HG02943 (cell line): Measurements from ENCODE around the gene GDI2.
"Not testable (repeated sequence)": the region's sequence is repeated elsewhere in the genome, so short reads cannot be mapped to it uniquely, and the experiment has no call there.

Experiments used
- ATAC-seq: cut with Tn5 transposase; IDR thresholded peaks from one replicate; pipeline ENCODE4 v1.9.1; 2021; ENCODE audit warnings: mild to moderate bottlenecking, low read depth, moderate library complexity; ENCODE audit not compliant: unreplicated experiment

GDI2 gene

GRCh38 chr10:5813341-5814109 lies at the start of gene GDI2:
Gene GDI2, minus strand, starts transcription at chr10:5813434. Its CDS starts 176 bp downstream, at chr10:5813258.
- peak; percentile 68 for ATAC-seq

GRCh38 chr10:5862360-5862961 lies 49.2 kb upstream of the GDI2 start:
- peak; percentile 94 for ATAC-seq

- ATAC-seq = no peak
Measured at GRCh38 chr10:5860066-5860465, 46.8 kb upstream of the GDI2 start.

GRCh38 chr10:5858811-5859210 lies 45.6 kb upstream of the GDI2 start:
- no peak for ATAC-seq

GRCh38 chr10:5856701-5857004 lies 43.4 kb upstream of the GDI2 start:
- ATAC-seq = no peak

- no peak for ATAC-seq
Measured at GRCh38 chr10:5855979-5856700, 42.9 kb upstream of the GDI2 start.

- ATAC-seq = no peak
Measured at GRCh38 chr10:5854131-5854475, 40.9 kb upstream of the GDI2 start.

GRCh38 chr10:5846667-5847066 lies 33.4 kb upstream of the GDI2 start:
- ATAC-seq = not testable (repeated sequence)

GRCh38 chr10:5844345-5845055 lies 31.3 kb upstream of the GDI2 start:
- ATAC-seq = no peak

GRCh38 chr10:5843686-5844344 lies 30.6 kb upstream of the GDI2 start:
- ATAC-seq = no peak

GRCh38 chr10:5841965-5842364 lies 28.7 kb upstream of the GDI2 start:
- no peak for ATAC-seq

GRCh38 chr10:5840314-5841307 lies 27.4 kb upstream of the GDI2 start:
- peak; percentile 90 for ATAC-seq

- ATAC-seq = not testable (repeated sequence)
Measured at GRCh38 chr10:5836181-5836580, 22.9 kb upstream of the GDI2 start.

GRCh38 chr10:5835446-5836095 lies 22.3 kb upstream of the GDI2 start:
- no peak for ATAC-seq

- ATAC-seq = no peak
Measured at GRCh38 chr10:5833814-5834213, 20.6 kb upstream of the GDI2 start.

- no peak for ATAC-seq
Measured at GRCh38 chr10:5832946-5833345, 19.7 kb upstream of the GDI2 start.

- ATAC-seq = no peak
Measured at GRCh38 chr10:5831446-5831782, 18.2 kb upstream of the GDI2 start.

GRCh38 chr10:5830629-5831445 lies 17.6 kb upstream of the GDI2 start:
- ATAC-seq = no peak
